Measurements from ENCODE around the gene PEX16.
A peak's percentile ranks its signal among the peaks of the same experiment; 100 is the strongest.

Gene PEX16

DNA sequence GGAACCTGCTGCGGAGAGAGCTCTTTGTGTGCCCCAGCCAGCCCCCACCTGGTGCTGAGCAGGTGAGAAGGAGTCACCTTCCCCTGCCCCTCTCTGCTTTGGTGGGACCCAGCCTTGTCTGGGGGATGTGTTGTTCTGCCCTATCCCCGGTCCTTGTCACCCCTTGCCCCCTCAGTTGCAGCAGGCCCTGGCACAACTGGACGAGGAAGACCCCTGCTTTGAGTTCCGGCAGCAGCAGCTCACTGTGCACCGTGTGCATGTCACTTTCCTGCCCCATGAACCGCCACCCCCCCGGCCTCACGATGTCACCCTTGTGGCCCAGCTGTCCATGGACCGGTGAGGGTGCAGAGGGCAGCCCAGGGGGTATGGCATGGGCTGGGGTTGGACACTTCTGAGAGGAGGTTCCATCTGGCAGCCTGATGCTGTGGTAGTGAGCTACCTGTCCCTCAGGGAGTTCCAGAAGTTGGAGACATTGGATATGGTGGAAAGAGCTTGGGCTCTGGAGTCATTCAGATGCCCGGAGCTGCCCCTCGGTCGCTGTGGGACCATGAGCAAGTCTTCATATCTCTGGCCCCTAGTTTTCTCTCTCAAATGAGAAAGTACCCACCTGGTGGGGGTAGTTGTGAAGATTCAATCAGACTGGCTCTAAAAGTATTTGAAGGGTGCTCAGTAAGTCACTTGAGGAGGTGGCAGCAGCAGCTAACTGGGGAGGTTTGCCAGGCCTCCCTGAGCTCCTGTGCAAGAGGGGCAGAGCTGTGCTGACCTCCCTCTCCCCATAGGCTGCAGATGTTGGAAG is 9.1 kb upstream of the PEX16 start:
- peaks cover 2% of the 10 kb centered on the region for H3K36me3 Mint-ChIP-seq (ENCODE audit: low read depth)
- peaks cover 21% of the 10 kb centered on the region for H3K27me3 Mint-ChIP-seq (ENCODE audit: low read depth)
- no peak for DNase-seq (ENCODE audit: low spot score)
- H3K4me3 Mint-ChIP-seq = no peak overlapping the region
- H3K27ac Mint-ChIP-seq = no peak overlapping the region
- peaks cover 21% of the 10 kb centered on the region for H3K4me1 Mint-ChIP-seq (ENCODE audit: low read depth)
- no peaks in the 10 kb centered on the region for H3K9me3 Mint-ChIP-seq

DNA sequence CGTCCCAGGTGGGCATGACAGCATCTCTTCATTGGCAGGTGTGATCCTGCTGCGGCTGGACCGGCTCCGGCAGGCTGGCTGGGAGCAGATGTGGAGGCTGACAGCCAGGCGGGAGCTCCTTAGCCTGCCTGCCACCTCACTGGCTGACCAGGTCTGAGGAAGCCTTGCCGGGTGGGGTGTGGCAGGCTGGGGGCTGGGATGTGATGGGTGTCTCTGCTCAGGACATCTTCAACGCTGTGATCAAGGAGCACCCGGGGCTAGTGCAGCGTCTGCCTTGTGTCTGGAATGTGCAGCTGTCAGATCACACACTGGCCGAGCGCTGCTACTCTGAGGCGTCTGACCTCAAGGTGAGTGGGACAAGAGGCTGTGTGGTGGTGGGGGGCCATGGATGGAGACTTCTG is 8.3 kb upstream of the PEX16 start:
- H3K36me3 Mint-ChIP-seq (ENCODE audit: low read depth) = peaks cover 2% of the 10 kb centered on the region
- H3K4me3 Mint-ChIP-seq = no peak overlapping the region
- no peaks in the 10 kb centered on the region for H3K9me3 Mint-ChIP-seq
- no peak overlapping the region for H3K27ac Mint-ChIP-seq
- H3K27me3 Mint-ChIP-seq (ENCODE audit: low read depth) = peaks cover 27% of the 10 kb centered on the region
- peaks cover 20% of the 10 kb centered on the region for H3K4me1 Mint-ChIP-seq (ENCODE audit: low read depth)
- no peak for DNase-seq (ENCODE audit: low spot score)

DNA sequence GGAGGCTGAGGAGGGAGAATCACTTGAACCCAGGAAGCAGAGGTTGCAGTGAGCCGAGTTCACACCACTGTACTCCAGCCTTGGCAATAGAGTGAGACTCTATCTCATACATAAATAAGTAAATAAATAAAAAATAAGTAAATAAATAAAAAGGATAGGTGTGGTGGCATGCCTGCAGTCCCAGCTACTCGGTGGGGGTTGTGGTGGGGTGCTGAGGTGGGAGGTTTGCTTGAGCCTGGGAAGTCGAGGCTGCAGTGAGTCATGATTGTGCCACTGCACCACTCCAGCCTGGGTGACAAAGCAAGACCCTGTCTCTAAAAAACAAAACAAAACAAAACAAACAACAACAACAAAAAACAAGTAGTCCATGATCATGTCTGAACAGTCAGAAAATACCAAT is 7.9 kb upstream of the PEX16 start:
- Mint-ChIP-seq H3K27me3 (ENCODE audit: low read depth) (peaks cover 27% of the 10 kb centered on the region), H3K36me3 (ENCODE audit: low read depth) (peaks cover 2% of the 10 kb centered on the region), H3K4me3 (no peak overlapping the region), H3K9me3 (no peaks in the 10 kb centered on the region), H3K27ac (no peak overlapping the region), H3K4me1 (ENCODE audit: low read depth) (peaks cover 18% of the 10 kb centered on the region)
- DNase-seq (ENCODE audit: low spot score) = no peak

DNA sequence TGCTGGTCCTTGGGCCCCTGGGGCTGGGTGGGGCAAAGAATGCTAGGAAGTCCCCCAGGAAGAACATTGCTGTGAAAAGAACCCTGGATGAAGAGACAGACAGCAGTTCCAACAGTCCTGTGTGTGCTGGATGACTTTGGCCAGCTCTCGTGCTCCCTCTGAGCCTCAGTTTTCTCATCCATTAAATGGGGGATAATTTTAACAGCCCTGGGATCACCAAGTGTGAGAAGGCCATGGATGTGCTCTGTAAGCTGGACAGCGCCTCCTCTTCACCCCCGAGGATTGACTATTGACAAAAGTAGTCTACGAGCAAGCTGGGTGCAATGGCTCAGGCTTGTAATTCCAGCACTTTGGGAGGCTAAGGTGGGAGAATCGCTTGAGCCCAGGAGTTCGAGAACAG is 7.2 kb upstream of the PEX16 start:
- H3K4me1 Mint-ChIP-seq (ENCODE audit: low read depth) = peaks cover 12% of the 10 kb centered on the region
- H3K4me3 Mint-ChIP-seq = no peak overlapping the region
- H3K27ac Mint-ChIP-seq = no peak overlapping the region

DNA sequence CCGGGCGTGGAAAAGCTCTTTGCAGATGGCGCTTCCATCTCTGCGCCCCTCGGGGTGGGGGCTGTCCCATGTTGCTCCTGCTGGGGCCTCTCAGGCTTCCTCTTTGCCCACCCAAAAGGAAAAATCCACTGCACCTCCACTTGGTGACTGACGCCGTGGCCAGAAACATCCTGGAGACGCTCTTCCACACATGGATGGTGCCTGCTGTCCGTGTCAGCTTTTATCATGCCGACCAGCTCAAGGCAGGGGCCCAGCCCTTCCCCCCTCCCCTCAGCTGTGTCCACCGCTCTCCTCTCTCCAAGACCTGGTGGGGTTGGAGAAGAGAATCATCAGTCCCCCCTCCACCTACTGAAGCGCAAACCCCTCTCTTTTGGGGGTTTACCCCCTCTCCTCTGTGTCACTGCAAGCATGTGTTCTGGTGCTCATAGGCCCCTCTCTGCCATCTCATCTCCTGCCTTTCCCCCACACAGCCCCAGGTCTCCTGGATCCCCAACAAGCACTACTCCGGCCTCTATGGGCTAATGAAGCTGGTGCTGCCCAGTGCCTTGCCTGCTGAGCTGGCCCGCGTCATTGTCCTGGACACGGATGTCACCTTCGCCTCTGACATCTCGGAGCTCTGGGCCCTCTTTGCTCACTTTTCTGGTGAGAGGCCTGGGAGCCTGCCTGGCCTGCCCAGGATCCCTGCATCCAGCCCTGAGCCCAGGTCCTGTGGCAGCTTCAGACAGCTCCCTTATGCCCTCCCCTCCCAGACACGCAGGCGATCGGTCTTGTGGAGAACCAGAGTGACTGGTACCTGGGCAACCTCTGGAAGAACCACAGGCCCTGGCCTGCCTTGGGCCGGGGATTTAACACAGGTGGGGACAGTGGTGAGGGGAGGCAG is 6.6 kb upstream of the PEX16 start:
- H3K4me3 Mint-ChIP-seq = peak overlapping the region; percentile 46
- no peak overlapping the region for H3K27ac Mint-ChIP-seq
- DNase-seq (ENCODE audit: low spot score) = no peak
- peaks cover 27% of the 10 kb centered on the region for H3K27me3 Mint-ChIP-seq (ENCODE audit: low read depth)
- no peaks in the 10 kb centered on the region for H3K9me3 Mint-ChIP-seq
- no peaks in the 10 kb centered on the region for H3K36me3 Mint-ChIP-seq (ENCODE audit: low read depth)
- H3K4me1 Mint-ChIP-seq (ENCODE audit: low read depth) = peaks cover 12% of the 10 kb centered on the region

More for the DNA sequence above, 7.2 kb upstream of the PEX16 start:
- Mint-ChIP-seq H3K9me3 (no peaks in the 10 kb centered on the region), H3K36me3 (ENCODE audit: low read depth) (no peaks in the 10 kb centered on the region), H3K27me3 (ENCODE audit: low read depth) (peaks cover 27% of the 10 kb centered on the region)
- DNase-seq (ENCODE audit: low spot score) = no peak

DNA sequence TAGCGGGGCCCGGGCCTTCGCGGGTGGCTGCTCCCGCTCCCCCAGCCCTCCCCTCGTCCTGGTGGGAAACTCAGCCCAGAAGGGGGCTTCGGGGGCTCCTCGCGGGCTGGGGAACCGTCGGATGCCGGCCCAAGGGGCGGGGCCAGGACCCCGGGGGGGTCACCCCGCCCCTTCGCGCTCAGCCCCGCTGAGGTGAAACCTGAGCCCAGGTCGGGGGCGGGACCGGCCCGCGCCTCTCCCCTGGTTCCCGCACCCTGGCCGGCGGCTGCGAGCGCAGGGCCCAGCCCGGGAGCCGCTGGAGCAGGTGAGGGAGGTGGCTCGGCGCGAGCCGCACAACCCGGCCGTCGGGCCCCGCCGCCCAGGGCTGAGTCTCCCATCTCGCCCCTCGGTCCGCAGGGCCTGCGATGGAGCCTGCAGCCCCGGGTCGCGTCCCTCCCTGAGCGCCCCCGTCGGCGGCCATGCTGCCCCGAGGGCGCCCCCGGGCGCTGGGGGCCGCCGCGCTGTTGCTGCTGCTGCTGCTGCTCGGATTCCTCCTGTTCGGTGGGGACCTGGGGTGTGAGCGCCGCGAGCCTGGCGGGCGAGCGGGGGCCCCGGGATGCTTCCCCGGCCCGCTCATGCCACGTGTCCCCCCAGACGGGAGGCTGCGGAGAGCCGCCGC is 4.9 kb upstream of the PEX16 start, which contains the start of gene LARGE2:
LARGE2 (plus strand) TSS at position 232 of the 658 bp plus-strand sequence; CDS start at position 459, 227 bp downstream.
- DNase-seq (ENCODE audit: low spot score) = no peak
- Mint-ChIP-seq H3K4me3 (peak within 1 kb of the TSS; percentile 66), H3K36me3 (ENCODE audit: low read depth) (no peaks in the 10 kb centered on the region), H3K9me3 (no peaks in the 10 kb centered on the region), H3K27me3 (ENCODE audit: low read depth) (peaks cover 27% of the 10 kb centered on the region), H3K27ac (peak within 1 kb of the TSS; percentile 45), H3K4me1 (ENCODE audit: low read depth) (peaks cover 21% of the 10 kb centered on the region)

DNA sequence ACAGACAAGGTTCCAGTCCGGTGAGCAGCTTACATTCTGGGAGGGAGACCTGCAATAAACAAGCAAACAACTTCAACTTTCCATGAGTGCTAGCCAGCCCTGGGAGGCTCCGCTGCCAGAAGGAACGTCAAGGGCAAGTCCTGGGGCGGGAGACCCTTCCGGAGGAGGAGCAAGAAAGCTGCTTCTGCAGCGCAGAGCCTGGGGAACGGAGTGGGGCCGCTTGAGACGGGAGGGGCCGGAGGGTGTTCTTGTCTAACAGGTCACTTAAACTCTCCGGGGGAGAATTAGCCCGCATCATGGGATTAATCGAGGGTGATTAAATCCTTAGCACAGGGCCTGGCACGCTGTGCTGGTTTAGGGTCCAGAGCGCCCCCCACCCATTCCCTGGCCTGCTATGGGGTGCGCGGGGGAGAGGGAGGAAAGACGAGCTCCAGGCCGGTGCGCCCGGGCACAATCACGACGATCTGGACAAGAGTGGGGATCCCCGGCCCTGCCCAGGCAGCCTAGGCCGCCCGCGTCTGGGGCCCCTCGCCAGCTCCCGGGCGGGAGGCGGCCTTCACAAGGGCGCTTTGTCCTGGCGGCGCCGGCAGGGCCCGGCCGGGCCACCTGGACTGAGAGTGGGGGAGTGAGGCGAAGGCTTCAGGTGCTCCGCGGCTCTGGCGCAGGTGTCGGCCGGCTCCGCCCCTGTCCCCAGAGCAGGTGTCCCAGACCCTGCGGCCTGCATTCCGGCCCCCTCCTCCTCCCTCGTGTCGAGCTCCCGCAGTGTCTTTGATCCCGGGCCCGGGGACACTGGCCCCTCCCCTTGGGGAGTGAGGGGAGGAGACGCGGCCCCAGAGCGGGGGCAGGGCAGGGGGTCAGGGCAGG is 4.1 kb upstream of the PEX16 start:
- Mint-ChIP-seq H3K27me3 (ENCODE audit: low read depth) (peaks cover 27% of the 10 kb centered on the region), H3K27ac (no peak overlapping the region), H3K9me3 (no peaks in the 10 kb centered on the region), H3K4me3 (peak overlapping the region; percentile 66), H3K4me1 (ENCODE audit: low read depth) (peaks cover 19% of the 10 kb centered on the region), H3K36me3 (ENCODE audit: low read depth) (no peaks in the 10 kb centered on the region)
- no peak for DNase-seq (ENCODE audit: low spot score)

DNA sequence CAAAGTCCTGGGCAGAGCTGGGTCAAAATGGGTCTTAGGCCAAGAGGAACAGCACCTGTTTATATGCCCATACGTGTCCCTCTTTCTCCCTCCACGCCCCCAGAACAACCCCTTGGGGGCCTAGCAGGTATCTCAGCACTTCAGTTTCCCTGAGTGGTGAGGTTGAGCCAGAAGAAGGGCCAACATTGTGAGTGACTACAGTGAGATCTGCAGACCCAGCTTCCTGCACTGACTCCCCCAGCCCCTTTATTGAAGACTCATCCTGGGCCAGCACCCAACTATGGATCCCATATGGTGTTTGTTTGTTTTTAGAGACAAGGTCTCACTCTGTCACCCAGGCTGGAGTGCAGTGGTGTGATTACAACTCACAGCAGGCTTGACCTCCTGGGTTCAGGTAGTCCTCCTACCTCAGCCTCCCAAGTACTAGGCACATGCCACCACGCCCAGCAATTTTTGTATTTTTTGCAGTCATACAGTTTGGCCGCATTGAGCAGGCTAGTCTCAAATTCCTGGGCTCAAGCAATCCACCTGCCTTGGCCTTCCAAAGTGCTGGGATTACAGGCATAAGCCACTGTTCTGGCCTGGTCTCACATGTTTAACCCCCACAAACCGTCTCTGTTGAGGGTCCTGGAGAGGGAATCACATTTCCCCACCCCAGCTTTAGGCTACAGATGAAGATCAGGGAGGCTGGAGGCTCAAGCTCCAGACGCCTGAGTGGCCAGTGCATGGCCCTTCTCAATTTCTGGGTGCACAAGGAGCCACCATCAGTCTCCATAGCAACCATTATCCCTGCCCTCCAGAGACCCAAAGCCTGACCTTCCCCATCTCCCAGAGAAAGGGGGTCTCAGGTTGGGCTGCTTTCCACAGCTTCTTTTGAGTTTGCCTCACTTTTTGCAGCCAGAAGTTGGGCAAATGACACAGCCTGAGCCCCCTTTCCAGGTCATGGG is 3.1 kb upstream of the PEX16 start:
- H3K27ac Mint-ChIP-seq = no peak overlapping the region
- peaks cover 27% of the 10 kb centered on the region for H3K27me3 Mint-ChIP-seq (ENCODE audit: low read depth)
- no peak for DNase-seq (ENCODE audit: low spot score)
- peaks cover 6% of the 10 kb centered on the region for H3K36me3 Mint-ChIP-seq (ENCODE audit: low read depth)
- H3K9me3 Mint-ChIP-seq = no peaks in the 10 kb centered on the region
- peaks cover 26% of the 10 kb centered on the region for H3K4me1 Mint-ChIP-seq (ENCODE audit: low read depth)
- peak overlapping the region; percentile 66 for H3K4me3 Mint-ChIP-seq

DNA sequence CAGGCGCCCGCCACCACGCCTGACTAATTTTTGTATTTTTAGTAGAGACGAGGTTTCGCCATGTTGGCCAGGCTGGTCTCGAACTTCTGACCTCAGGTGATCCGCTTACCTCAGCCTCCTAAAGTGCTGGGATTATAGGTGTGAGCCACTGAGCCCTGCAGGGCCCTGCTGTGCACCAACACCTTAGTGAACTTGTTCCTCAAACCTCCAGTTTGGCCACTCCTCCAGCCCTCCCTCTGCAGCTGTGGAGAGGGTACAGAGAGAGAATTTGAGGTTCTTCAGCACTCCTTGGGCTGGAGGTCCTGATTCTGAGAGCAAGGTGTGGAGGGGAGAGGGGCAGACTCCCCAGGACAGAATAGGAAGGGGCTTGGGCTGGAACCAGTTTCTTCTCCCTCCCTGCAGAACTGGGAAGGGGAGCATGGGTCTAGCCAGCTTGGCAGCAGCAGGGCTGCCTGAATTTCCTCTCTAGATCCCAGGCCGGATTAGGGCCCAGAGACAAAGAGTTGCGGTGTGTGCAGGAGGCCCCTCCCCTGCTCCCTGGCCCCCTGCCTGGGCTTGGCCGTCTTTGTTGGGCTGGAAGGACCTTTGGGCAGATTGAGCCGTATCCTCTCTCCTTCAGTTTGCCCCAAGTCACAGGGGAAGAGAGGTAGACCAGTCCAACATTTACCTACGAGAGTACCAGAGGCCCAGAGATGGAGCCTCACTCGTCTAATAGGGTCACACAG is 2.3 kb upstream of the PEX16 start:
- Mint-ChIP-seq H3K27me3 (ENCODE audit: low read depth) (peaks cover 24% of the 10 kb centered on the region), H3K4me1 (ENCODE audit: low read depth) (peaks cover 26% of the 10 kb centered on the region), H3K27ac (peak overlapping the region; percentile 31), H3K4me3 (peak overlapping the region; percentile 98), H3K36me3 (ENCODE audit: low read depth) (peaks cover 10% of the 10 kb centered on the region), H3K9me3 (no peaks in the 10 kb centered on the region)
- DNase-seq (ENCODE audit: low spot score) = no peak

DNA sequence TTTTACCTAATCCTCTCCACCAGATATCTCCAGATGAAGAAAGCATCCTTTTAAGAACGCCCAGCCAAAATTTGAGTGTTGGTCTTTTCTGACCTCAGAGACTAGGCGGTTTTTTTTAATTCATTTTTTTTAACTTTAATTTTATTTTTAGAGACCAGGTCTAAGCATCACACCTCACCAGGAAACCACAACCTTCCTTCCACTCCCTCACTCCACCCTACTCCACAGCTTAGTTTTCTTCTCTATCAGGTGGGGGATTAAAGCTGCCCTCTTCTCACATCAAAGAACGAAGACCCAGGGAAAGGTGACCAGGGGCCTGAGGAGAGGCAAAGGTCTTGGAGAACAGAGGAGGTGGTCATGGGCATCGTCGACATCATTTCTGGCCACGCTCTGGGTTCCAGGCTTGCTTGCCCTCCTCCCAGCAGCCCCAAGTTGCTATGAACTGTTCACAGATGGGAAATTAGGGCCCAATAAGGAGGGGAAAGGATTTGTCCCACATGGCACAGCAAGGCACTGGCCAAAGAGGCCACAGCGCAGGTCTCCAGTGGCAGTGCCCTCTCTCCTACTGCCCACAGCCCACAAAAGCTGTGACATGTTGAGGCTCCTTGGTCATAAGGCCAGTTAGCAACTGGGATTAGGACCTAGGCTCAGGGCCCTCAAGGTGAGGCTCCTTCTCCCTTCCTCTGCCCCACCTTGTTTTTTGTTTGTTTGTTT is 1.4 kb upstream of the PEX16 start:
- Mint-ChIP-seq H3K27ac (peak overlapping the region; percentile 96), H3K4me3 (peak overlapping the region; percentile 98), H3K4me1 (ENCODE audit: low read depth) (peaks cover 26% of the 10 kb centered on the region)

DNA sequence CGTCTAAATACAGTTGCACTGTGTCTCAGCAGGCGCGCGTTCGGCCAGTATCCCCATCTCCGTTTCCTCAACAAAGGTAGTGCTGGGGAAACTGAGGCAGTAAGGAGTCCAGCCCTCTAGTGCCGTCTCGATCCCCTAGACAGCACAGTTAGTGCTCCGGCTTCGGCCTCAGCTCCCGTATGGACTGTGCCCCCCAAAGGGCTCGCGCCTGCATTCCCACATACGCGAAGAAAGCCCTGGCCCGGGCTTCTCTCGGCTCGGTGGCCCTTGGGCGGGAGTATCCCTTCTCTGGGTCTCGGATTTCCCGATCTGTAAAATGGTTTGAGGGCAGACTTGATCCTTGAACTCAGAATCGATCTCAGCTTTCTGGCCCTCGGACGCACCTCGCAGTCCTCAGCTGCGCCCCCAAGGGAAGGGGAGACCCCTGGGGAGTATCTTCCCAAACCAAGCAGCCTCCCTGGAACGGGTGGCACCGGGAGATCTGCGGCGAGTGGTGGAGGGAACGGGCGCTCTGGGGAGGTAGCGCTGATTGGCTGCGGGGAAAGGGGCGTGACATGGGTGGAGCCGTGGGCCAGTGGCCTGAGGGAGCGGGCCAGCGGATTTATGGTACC is 759 bp upstream of the PEX16 start:
- peaks cover 15% of the 10 kb centered on the region for H3K36me3 Mint-ChIP-seq (ENCODE audit: low read depth)
- H3K4me1 Mint-ChIP-seq (ENCODE audit: low read depth) = peaks cover 26% of the 10 kb centered on the region
- no peaks in the 10 kb centered on the region for H3K9me3 Mint-ChIP-seq
- H3K27me3 Mint-ChIP-seq (ENCODE audit: low read depth) = peaks cover 10% of the 10 kb centered on the region
- peak overlapping the region; percentile 96 for H3K27ac Mint-ChIP-seq
- DNase-seq (ENCODE audit: low spot score) = peak; percentile 71
- peak overlapping the region; percentile 98 for H3K4me3 Mint-ChIP-seq

More for the DNA sequence above, 1.4 kb upstream of the PEX16 start:
- Mint-ChIP-seq H3K9me3 (no peaks in the 10 kb centered on the region), H3K27me3 (ENCODE audit: low read depth) (peaks cover 15% of the 10 kb centered on the region), H3K36me3 (ENCODE audit: low read depth) (peaks cover 13% of the 10 kb centered on the region)
- DNase-seq (ENCODE audit: low spot score) = no peak

Measured in T-helper 2 cell treated with Interferon-gamma antibody and Interleukin-4, amounts not matched to agents 5 μg/mL and 100 μg/mL, for 36 hours (primary cell).